ENCODE data around the gene ZSWIM9. TPM values are rescaled to one million over a fixed set of nuclear protein-coding genes. Genes with fewer than 3 reads are reported as not detected.

The ZSWIM9 gene
- total RNA-seq, 1 experiment from 2014 or later = 1.8 TPM

DNA sequence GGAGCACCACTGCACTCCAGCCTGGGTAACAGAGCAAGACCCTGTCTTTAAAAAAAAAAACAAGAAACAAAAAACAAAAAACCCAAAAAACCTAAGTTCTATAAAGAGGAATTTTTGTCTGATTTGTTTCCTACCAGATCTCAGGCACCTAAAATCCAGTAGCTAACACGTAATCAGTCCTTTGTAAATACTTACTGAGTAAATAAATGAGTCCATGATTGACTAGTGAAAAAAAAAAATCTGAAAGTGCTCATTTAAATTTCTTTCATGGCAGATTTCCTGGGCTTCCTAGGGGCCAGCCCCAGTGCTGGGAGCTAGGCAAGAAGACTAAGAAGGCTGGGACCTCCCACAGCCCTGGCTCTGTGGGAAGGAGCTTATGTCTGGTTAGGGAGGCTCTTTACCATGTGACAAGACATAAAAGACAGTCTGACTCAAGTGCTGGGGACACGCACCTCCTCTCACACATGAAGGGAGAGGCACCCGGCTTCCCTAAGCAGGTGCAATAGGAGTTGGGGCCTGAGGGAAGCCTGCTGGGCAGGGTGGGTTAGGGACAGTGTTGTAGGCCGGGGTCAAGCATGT, 22.8 kb upstream of the ZSWIM9 start:
- ATAC-seq (no peak), DNase-seq (no peak)
- no TSS peak for BruUV-seq (replicated peaks)
- no peaks in the 10 kb centered on the region for H3K4me1 ChIP-seq (ENCODE audit: insufficient read depth, low read length)
- no peaks in the 10 kb centered on the region for H3K27me3 ChIP-seq (ENCODE audit: low read length)
- TF ChIP-seq EZH2phosphoT487 (IDR thresholded peaks at IDR 0.05; ENCODE audit: borderline replicate concordance, low read length) (no peak), EZH2 (IDR thresholded peaks at IDR 0.05; ENCODE audit: low read length, unreplicated experiment) (no peak)
- TF ChIP-seq, protein P1, sequence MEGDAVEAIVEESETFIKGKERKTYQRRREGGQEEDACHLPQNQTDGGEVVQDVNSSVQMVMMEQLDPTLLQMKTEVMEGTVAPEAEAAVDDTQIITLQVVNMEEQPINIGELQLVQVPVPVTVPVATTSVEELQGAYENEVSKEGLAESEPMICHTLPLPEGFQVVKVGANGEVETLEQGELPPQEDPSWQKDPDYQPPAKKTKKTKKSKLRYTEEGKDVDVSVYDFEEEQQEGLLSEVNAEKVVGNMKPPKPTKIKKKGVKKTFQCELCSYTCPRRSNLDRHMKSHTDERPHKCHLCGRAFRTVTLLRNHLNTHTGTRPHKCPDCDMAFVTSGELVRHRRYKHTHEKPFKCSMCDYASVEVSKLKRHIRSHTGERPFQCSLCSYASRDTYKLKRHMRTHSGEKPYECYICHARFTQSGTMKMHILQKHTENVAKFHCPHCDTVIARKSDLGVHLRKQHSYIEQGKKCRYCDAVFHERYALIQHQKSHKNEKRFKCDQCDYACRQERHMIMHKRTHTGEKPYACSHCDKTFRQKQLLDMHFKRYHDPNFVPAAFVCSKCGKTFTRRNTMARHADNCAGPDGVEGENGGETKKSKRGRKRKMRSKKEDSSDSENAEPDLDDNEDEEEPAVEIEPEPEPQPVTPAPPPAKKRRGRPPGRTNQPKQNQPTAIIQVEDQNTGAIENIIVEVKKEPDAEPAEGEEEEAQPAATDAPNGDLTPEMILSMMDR (conservative IDR thresholded peaks at IDR 0.05; ENCODE audit: low read depth, low read length) = no peak
- H3K9ac ChIP-seq (ENCODE audit: low read length) = no peak overlapping the region
- no peak overlapping the region for H3K4me2 ChIP-seq (ENCODE audit: low read length)
- intact Hi-C loops (cut with micrococcal nuclease) = no loop called here
- H4K20me1 ChIP-seq (ENCODE audit: low read length) = no peaks in the 10 kb centered on the region
- H3K9me3 ChIP-seq (ENCODE audit: low read length) = no peaks in the 10 kb centered on the region
- H3K4me3 ChIP-seq (ENCODE audit: low read length) = no peak overlapping the region
- H3K79me2 ChIP-seq (ENCODE audit: low read length) = no peaks in the 10 kb centered on the region
- H3K36me3 ChIP-seq (ENCODE audit: low read depth, low read length) = peaks cover 6% of the 10 kb centered on the region; the same call in 1 of the 2 replicates
- H3F3A ChIP-seq (ENCODE audit: low read length, unreplicated experiment) = no peaks in the 10 kb centered on the region
- H2AFZ ChIP-seq (ENCODE audit: low read length) = no peak overlapping the region
- CTCF ChIA-PET = no interaction called here
- H3K9me2 ChIP-seq (replicated peaks; ENCODE audit: low read length) = no peaks in the 10 kb centered on the region
- POLR2A ChIA-PET (ENCODE audit: unreplicated experiment) = no interaction called here
- no peak overlapping the region for H3K27ac ChIP-seq (ENCODE audit: low read length)

- H3K4me1 ChIP-seq (ENCODE audit: insufficient read depth, low read length) = no peaks in the 10 kb centered on the region
- ATAC-seq (no peak), DNase-seq (no peak)
- H3K4me3 ChIP-seq (ENCODE audit: low read length) = no peak overlapping the region
- H4K20me1 ChIP-seq (ENCODE audit: low read length) = no peaks in the 10 kb centered on the region
- H3K9me2 ChIP-seq (replicated peaks; ENCODE audit: low read length) = no peaks in the 10 kb centered on the region
- H3F3A ChIP-seq (ENCODE audit: low read length, unreplicated experiment) = no peaks in the 10 kb centered on the region
- no peak overlapping the region for H3K9ac ChIP-seq (ENCODE audit: low read length)
- POLR2A ChIA-PET (ENCODE audit: unreplicated experiment) = no interaction called here
- H3K4me2 ChIP-seq (ENCODE audit: low read length) = no peak overlapping the region
- H3K27ac ChIP-seq (ENCODE audit: low read length) = no peak overlapping the region
- H3K36me3 ChIP-seq (ENCODE audit: low read depth, low read length) = peaks cover 6% of the 10 kb centered on the region; the same call in 1 of the 2 replicates
- intact Hi-C loops (cut with micrococcal nuclease) = no loop called here
- TF ChIP-seq EZH2phosphoT487 (IDR thresholded peaks at IDR 0.05; ENCODE audit: borderline replicate concordance, low read length) = no peak
- H3K27me3 ChIP-seq (ENCODE audit: low read length) = no peaks in the 10 kb centered on the region
- no peaks in the 10 kb centered on the region for H3K9me3 ChIP-seq (ENCODE audit: low read length)
- H3K79me2 ChIP-seq (ENCODE audit: low read length) = no peaks in the 10 kb centered on the region
- no TSS peak for BruUV-seq (replicated peaks)
- H2AFZ ChIP-seq (ENCODE audit: low read length) = no peak overlapping the region
- CTCF ChIA-PET = no interaction called here
Measured at GRCh38 chr19:48148576-48148975, 21.9 kb upstream of the ZSWIM9 start.

DNA sequence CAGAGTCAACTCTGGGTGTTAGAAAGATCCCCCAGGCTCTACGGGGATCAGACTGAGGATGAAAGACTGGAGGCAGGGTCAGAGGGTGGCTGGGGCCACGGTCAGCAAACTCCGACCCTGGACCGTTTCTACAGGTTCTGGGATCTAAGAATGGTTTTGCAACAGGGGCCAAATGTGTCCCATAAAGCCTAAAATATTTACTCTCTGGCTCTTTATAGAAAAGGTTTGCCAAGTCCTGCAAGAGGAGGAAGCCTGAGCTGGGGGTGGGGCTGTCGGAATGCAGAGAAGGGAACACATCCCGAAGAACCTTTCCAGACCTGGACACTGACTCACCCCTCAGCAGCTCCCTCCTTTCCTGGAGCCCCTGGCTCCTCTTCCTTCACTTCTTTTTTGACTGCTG, 21.1 kb upstream of the ZSWIM9 start:
- DNase-seq (no peak), ATAC-seq (peak; percentile 89)
- TF ChIP-seq, protein P1 (conservative IDR thresholded peaks at IDR 0.05; ENCODE audit: low read depth, low read length) = no peak
- TF ChIP-seq EZH2phosphoT487 (IDR thresholded peaks at IDR 0.05; ENCODE audit: borderline replicate concordance, low read length) (no peak), EZH2 (IDR thresholded peaks at IDR 0.05; ENCODE audit: low read length, unreplicated experiment) (no peak)
- no peak overlapping the region for H3K9ac ChIP-seq (ENCODE audit: low read length)
- H3K27ac ChIP-seq (ENCODE audit: low read length) = no peak overlapping the region
- peaks cover 6% of the 10 kb centered on the region; the same call in 1 of the 2 replicates for H3K36me3 ChIP-seq (ENCODE audit: low read depth, low read length)
- no peaks in the 10 kb centered on the region for H3K79me2 ChIP-seq (ENCODE audit: low read length)
- intact Hi-C loops (cut with micrococcal nuclease) = no loop called here
- H3K4me1 ChIP-seq (ENCODE audit: insufficient read depth, low read length) = no peaks in the 10 kb centered on the region
- no peak overlapping the region for H3K4me2 ChIP-seq (ENCODE audit: low read length)
- no peaks in the 10 kb centered on the region for H3K27me3 ChIP-seq (ENCODE audit: low read length)
- H4K20me1 ChIP-seq (ENCODE audit: low read length) = no peaks in the 10 kb centered on the region
- no TSS peak for BruUV-seq (replicated peaks)
- H3K9me3 ChIP-seq (ENCODE audit: low read length) = no peaks in the 10 kb centered on the region
- no peak overlapping the region for H3K4me3 ChIP-seq (ENCODE audit: low read length)
- H3F3A ChIP-seq (ENCODE audit: low read length, unreplicated experiment) = no peaks in the 10 kb centered on the region
- H3K9me2 ChIP-seq (replicated peaks; ENCODE audit: low read length) = no peaks in the 10 kb centered on the region
- no peak overlapping the region for H2AFZ ChIP-seq (ENCODE audit: low read length)
- CTCF ChIA-PET = no interaction called here
- POLR2A ChIA-PET (ENCODE audit: unreplicated experiment) = interaction anchor here (0.7 kb wide), 1 partner anchor 27 kb away, joined by 3 read pairs; no protein-coding TSS in a partner anchor

All from PC-3 (cell line).